Keratinocyte (primary cell): ENCODE measurements around the gene FOXD2. TPM values are rescaled to one million over a fixed set of nuclear protein-coding genes. Genes with fewer than 3 reads are reported as not detected.

Source experiments
- DNase-seq: peaks from one replicate; pipeline ENCODE4 v3.0.0-alpha.2; 2011; ENCODE audit warnings: low read depth, missing footprints, low spot score
- FAIRE-seq: peaks from 2 replicates; lab custom pipeline; 2011; peaks lifted over from hg19 to GRCh38; lab: Jason Lieb, UNC
- H2AFZ ChIP-seq: 2 replicates; pipeline ENCODE4 v1.6.0; 2012; ENCODE audit warnings: low read length, control low read depth, inconsistent platforms; ENCODE audit not compliant: control insufficient read depth
- H3K27ac ChIP-seq: 2 replicates; pipeline ENCODE4 v1.5.1; 2011; ENCODE audit warnings: low read length; ENCODE audit not compliant: control insufficient read depth, insufficient read depth
- H3K27me3 ChIP-seq: 3 replicates; pipeline ENCODE4 v1.6.0; 2011; ENCODE audit warnings: low read length; ENCODE audit not compliant: control insufficient read depth, insufficient read depth; ENCODE audit errors: extremely low read depth
- H3K36me3 ChIP-seq, 2 experiments: 2 replicates in 1 of 2; 3 replicates in 1 of 2; pipeline ENCODE4 v1.5.1; 2011; ENCODE audit warnings: low read length in 2 of 2, mild to moderate bottlenecking in 1 of 2; ENCODE audit not compliant: control insufficient read depth in 2 of 2, insufficient read depth in 2 of 2; ENCODE audit errors: extremely low read depth in 1 of 2
- H3K4me1 ChIP-seq: 3 replicates; pipeline ENCODE4 v1.5.1; 2011; ENCODE audit warnings: low read length; ENCODE audit not compliant: control insufficient read depth, insufficient read depth; ENCODE audit errors: extremely low read depth
- H3K4me2 ChIP-seq: 3 replicates; pipeline ENCODE4 v1.6.0; 2011; ENCODE audit warnings: low read depth, low read length; ENCODE audit not compliant: control insufficient read depth, insufficient read depth; ENCODE audit errors: extremely low read depth
- H3K4me3 ChIP-seq, 3 experiments: fragments of 200-600 bp in 1 of 3; sonication (generic) in 1 of 3; 2 replicates in 2 of 3; 3 replicates in 1 of 3; pipeline ENCODE4 v1.5.1; 2011 to 2016; ENCODE audit warnings: low read length in 3 of 3, mild to moderate bottlenecking in 3 of 3, control low read depth in 2 of 3, inconsistent platforms in 1 of 3, low read depth in 1 of 3, mixed read lengths in 1 of 3, mixed run types in 1 of 3, moderate library complexity in 1 of 3; ENCODE audit not compliant: control insufficient read depth in 2 of 3, insufficient read depth in 2 of 3; ENCODE audit errors: extremely low read depth in 1 of 3
- H3K79me2 ChIP-seq: 2 replicates; pipeline ENCODE4 v1.6.0; 2012; ENCODE audit warnings: low read length; ENCODE audit not compliant: control insufficient read depth, insufficient read depth
- H3K9ac ChIP-seq: 3 replicates; pipeline ENCODE4 v1.6.0; 2011; ENCODE audit warnings: low read length; ENCODE audit not compliant: control insufficient read depth, insufficient read depth; ENCODE audit errors: extremely low read depth
- H3K9me1 ChIP-seq: 3 replicates; pipeline ENCODE4 v1.6.0; 2011; ENCODE audit warnings: low read length; ENCODE audit not compliant: control insufficient read depth, insufficient read depth; ENCODE audit errors: extremely low read depth
- H3K9me3 ChIP-seq: 2 replicates; pipeline ENCODE4 v1.5.1; 2012; ENCODE audit warnings: low read depth, low read length; ENCODE audit not compliant: control insufficient read depth
- H4K20me1 ChIP-seq: 3 replicates; pipeline ENCODE4 v1.6.0; 2011; ENCODE audit warnings: low read length; ENCODE audit not compliant: control insufficient read depth, insufficient read depth; ENCODE audit errors: extremely low read depth
- CTCF ChIP-seq, 3 experiments: IDR thresholded peaks in 1 of 3; conservative IDR thresholded peaks in 1 of 3; optimal IDR thresholded peaks in 1 of 3; 2 replicates in 2 of 3; 3 replicates in 1 of 3; pipeline versions ENCODE3 to v1.5.1; 2011; ENCODE audit warnings: low read length in 3 of 3, mild to moderate bottlenecking in 3 of 3, moderate library complexity in 2 of 3, control low read depth in 1 of 3, inconsistent platforms in 1 of 3; ENCODE audit not compliant: insufficient read depth in 2 of 3; ENCODE audit errors: extremely low read depth in 1 of 3
- EZH2 ChIP-seq: IDR thresholded peaks from one replicate; pipeline ENCODE4 v1.6.1; 2012; ENCODE audit warnings: inconsistent platforms, mild to moderate bottlenecking, low read length, moderate library complexity
- dilution Hi-C: fragments of 300-500 bp; cut with MboI; formaldehyde crosslinking; loops from one replicate; pipeline ENCODE4 v1.7.0; 2020; ENCODE audit warnings: low sequenced_read_pairs; ENCODE audit not compliant: extremely low pct_ligation_motif_present
- polyA plus RNA-seq, 5 experiments: library from polyadenylated mRNA; depleted of rRNA in 3 of 5; stranded (reverse) in 3 of 5; stranded (forward) in 1 of 5; unstranded in 1 of 5; fragments of >200 nt; gene quantifications; 1 replicate in 1 of 5; 2 replicates in 3 of 5; 3 replicates in 1 of 5; pipeline versions ENCODE4 v1.2.1 to v1.2.3, GENCODE V29; 2011 to 2012; ENCODE audit warnings: missing spikeins in 2 of 5, low read depth in 1 of 5, low replicate concordance in 1 of 5

FOXD2 gene
- polyA plus RNA-seq, 1 donor (not counting 4 experiments of a cell fraction or from before 2014, with no cell fraction given): 0.04 TPM

DNA sequence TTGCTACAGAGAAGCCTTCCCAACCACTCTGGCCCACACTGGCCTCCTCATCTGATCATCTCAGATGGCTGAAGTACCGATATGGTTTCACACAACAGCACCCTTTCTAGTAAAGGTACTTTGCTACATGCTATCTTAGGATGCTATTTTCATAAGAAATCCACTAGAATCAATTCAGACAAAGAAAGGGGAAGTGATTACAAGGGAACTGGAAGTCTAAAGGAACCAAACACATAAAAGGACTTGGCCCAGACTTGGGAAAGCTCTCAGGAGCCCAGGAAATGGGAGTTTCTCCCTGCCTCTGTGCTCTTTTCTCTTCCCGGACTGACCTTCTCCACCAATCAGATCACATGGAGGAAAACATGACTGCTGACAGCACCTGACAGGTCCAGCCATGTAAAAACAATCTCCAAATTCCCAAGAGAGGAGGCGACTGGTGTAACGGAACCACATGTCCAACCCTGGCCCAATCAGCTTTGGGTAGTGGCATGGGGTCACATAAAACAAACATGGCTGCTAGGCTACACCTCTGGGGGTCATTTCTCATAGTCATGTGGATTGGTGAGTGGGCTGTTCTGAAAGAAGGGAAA is 34.4 kb upstream of the FOXD2 start:
- dilution Hi-C loops: no loop called here
- Histone ChIP-seq H3K4me2 (no peak overlapping the region), H3K9me3 (no peaks in the 10 kb centered on the region), H3K9ac (no peak overlapping the region), H3K4me1 (no peaks in the 10 kb centered on the region), H2AFZ (no peak overlapping the region), H3K27ac (no peak overlapping the region), H3K9me1 (no peaks in the 10 kb centered on the region), H4K20me1 (no peaks in the 10 kb centered on the region), H3K4me3 (no peak overlapping the region), H3K27me3 (peaks cover 10% of the 10 kb centered on the region), H3K36me3 (no peaks in the 10 kb centered on the region), H3K79me2 (no peaks in the 10 kb centered on the region)
- DNase-seq (no peak), FAIRE-seq (no peak)
- TF ChIP-seq EZH2 (no peak), CTCF (optimal IDR thresholded peaks at IDR 0.05 in 1 of 3, IDR thresholded peaks at IDR 0.05 in 1 of 3, conservative IDR thresholded peaks at IDR 0.05 in 1 of 3; ENCODE audit: extremely low read depth in 1 of 3, insufficient read depth in 2 of 3, low read length in 3 of 3) (no peak)

DNA sequence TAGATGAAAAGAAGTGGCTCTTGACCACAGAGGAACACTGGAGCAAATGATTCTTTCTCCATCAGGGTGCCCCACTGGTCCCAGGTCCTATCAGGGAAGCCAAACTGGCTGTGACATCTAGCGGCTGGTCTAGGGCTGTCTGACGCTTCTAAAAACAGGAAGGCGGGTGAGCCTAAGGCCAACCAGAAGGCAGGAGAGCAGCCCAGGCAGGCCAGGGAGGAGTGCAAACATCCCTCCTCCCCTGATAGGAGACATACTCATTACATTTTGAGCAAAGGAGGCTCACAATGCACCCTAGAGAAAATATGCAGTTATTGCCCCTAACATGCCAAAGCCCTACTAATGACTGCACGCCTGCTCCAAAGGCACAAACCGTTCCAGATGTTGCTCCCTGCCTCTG is 32.1 kb upstream of the FOXD2 start:
- H3K4me1 ChIP-seq: peaks cover 10% of the 10 kb centered on the region
- peaks cover 3% of the 10 kb centered on the region for H3K27me3 ChIP-seq
- no peak overlapping the region for H3K9ac ChIP-seq
- no peak overlapping the region for H3K27ac ChIP-seq
- no peaks in the 10 kb centered on the region for H3K79me2 ChIP-seq
- no peak overlapping the region for H2AFZ ChIP-seq
- dilution Hi-C loops: no loop called here
- H3K9me3 ChIP-seq: no peaks in the 10 kb centered on the region
- DNase-seq: no peak
- FAIRE-seq: no peak
- H4K20me1 ChIP-seq: no peaks in the 10 kb centered on the region
- H3K36me3 ChIP-seq: no peaks in the 10 kb centered on the region
- no peaks in the 10 kb centered on the region for H3K9me1 ChIP-seq
- H3K4me2 ChIP-seq: no peak overlapping the region
- H3K4me3 ChIP-seq: no peak overlapping the region
- no peak for TF ChIP-seq EZH2
- no peak for TF ChIP-seq CTCF (optimal IDR thresholded peaks at IDR 0.05 in 1 of 3, IDR thresholded peaks at IDR 0.05 in 1 of 3, conservative IDR thresholded peaks at IDR 0.05 in 1 of 3; ENCODE audit: extremely low read depth in 1 of 3, insufficient read depth in 2 of 3, low read length in 3 of 3)
